DOHH2 (cell line): ENCODE results near the gene MED26.

ENCODE experiments used
- H3F3A ChIP-seq: fragments of 200-600 bp; sonication (generic), shearing (Covaris generic); 2 replicates; pipeline ENCODE4 v1.6.0; 2016; ENCODE audit warnings: antibody characterized with exemption, mild to moderate bottlenecking; ENCODE audit not compliant: control insufficient read depth, insufficient read depth
- H3K27ac ChIP-seq: fragments of 200-600 bp; sonication (generic); 2 replicates; pipeline ENCODE4 v1.5.1; 2014; ENCODE audit warnings: low read depth, mild to moderate bottlenecking, low read length, moderate library complexity
- H3K27me3 ChIP-seq: fragments of 200-600 bp; sonication (generic); 2 replicates; pipeline ENCODE4 v1.6.1; 2014; ENCODE audit warnings: mild to moderate bottlenecking, low read length, mixed read lengths; ENCODE audit not compliant: control insufficient read depth
- H3K36me3 ChIP-seq: fragments of 200-600 bp; sonication (generic); 2 replicates; pipeline ENCODE4 v1.6.1; 2014; ENCODE audit warnings: mild to moderate bottlenecking, low read length, moderate library complexity, mixed read lengths; ENCODE audit not compliant: control insufficient read depth
- H3K4me1 ChIP-seq: fragments of 200-600 bp; sonication (generic); 2 replicates; pipeline ENCODE4 v1.6.1; 2014; ENCODE audit warnings: mild to moderate bottlenecking, low read length, mixed read lengths; ENCODE audit not compliant: control insufficient read depth
- H3K4me2 ChIP-seq: fragments of 200-600 bp; sonication (generic); 2 replicates; pipeline ENCODE4 v1.6.0; 2014; ENCODE audit warnings: mild to moderate bottlenecking, low read length, moderate library complexity
- H3K4me3 ChIP-seq: fragments of 200-600 bp; sonication (generic); 2 replicates; pipeline ENCODE4 v1.5.1; 2014; ENCODE audit warnings: mild to moderate bottlenecking, low read length, mixed read lengths
- H3K79me2 ChIP-seq: fragments of 200-600 bp; sonication (generic); 2 replicates; pipeline ENCODE4 v1.6.1; 2014; ENCODE audit warnings: mild to moderate bottlenecking, low read length, mixed read lengths; ENCODE audit not compliant: control insufficient read depth
- H3K9me2 ChIP-seq: fragments of 200-600 bp; sonication (generic); replicated peaks from 2 replicates; pipeline ENCODE4 v1.6.1; 2014; ENCODE audit warnings: mild to moderate bottlenecking, low read length, mixed read lengths; ENCODE audit not compliant: control insufficient read depth
- H3K9me3 ChIP-seq: fragments of 200-600 bp; sonication (generic); 2 replicates; pipeline ENCODE4 v1.6.1; 2014; ENCODE audit warnings: antibody characterized with exemption, low read length, mixed read lengths; ENCODE audit not compliant: control insufficient read depth, insufficient read depth
- H4K20me1 ChIP-seq: fragments of 200-600 bp; sonication (generic); 2 replicates; pipeline ENCODE4 v1.6.0; 2014; ENCODE audit warnings: low read depth, mild to moderate bottlenecking, antibody characterized with exemption, low read length, moderate library complexity; ENCODE audit not compliant: control insufficient read depth, insufficient read depth
- EZH2phosphoT487 ChIP-seq: fragments of 200-600 bp; sonication (generic); IDR thresholded peaks from 2 replicates; pipeline ENCODE4 v1.6.1; 2017; ENCODE audit warnings: borderline replicate concordance, mild to moderate bottlenecking, antibody characterized with exemption, low read length, moderate library complexity, mixed read lengths
- TF ChIP-seq, protein P1 (sequence below): fragments of 200-600 bp; sonication (generic); IDR thresholded peaks from one replicate; pipeline ENCODE4 v1.5.1; 2014; ENCODE audit warnings: antibody characterized with exemption, mild to moderate bottlenecking, low read depth, low read length; ENCODE audit not compliant: poor library complexity, severe bottlenecking

Gene MED26

DNA sequence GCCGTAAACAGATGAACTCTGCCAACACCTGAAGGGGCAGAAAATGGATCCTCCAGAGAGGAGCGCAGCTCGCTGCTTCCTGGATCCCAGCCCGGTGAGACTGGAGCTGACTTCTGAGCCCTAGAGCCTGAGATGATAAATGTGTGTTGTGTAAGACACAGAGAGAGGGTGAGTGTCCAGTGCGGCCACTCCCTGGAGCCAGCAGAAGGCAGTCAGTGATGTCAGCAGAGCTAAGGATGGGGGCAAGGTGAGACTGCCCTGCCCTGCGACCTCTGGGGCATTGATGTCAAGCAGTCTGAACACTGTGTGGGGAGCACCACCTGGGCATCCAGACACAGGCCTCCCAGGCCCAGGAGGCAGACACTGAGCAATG, 46.0 kb downstream of the MED26 start:
- H3K79me2 ChIP-seq, result peaks cover 98% of the 10 kb centered on the region
- peak overlapping the region; percentile 14; the same call in 1 of the 2 replicates for H3K4me2 ChIP-seq
- H3K36me3 ChIP-seq, result peaks cover 68% of the 10 kb centered on the region
- no peaks in the 10 kb centered on the region for H3K9me2 ChIP-seq
- H3K4me3 ChIP-seq, result no peak overlapping the region
- peaks cover 24% of the 10 kb centered on the region for H3F3A ChIP-seq
- no peaks in the 10 kb centered on the region for H3K27me3 ChIP-seq
- peak overlapping the region; percentile 1; the same call in 1 of the 2 replicates for H3K27ac ChIP-seq
- H4K20me1 ChIP-seq, result peaks cover 5% of the 10 kb centered on the region; the same call in 1 of the 2 replicates
- no peaks in the 10 kb centered on the region for H3K9me3 ChIP-seq
- TF ChIP-seq, protein P1, sequence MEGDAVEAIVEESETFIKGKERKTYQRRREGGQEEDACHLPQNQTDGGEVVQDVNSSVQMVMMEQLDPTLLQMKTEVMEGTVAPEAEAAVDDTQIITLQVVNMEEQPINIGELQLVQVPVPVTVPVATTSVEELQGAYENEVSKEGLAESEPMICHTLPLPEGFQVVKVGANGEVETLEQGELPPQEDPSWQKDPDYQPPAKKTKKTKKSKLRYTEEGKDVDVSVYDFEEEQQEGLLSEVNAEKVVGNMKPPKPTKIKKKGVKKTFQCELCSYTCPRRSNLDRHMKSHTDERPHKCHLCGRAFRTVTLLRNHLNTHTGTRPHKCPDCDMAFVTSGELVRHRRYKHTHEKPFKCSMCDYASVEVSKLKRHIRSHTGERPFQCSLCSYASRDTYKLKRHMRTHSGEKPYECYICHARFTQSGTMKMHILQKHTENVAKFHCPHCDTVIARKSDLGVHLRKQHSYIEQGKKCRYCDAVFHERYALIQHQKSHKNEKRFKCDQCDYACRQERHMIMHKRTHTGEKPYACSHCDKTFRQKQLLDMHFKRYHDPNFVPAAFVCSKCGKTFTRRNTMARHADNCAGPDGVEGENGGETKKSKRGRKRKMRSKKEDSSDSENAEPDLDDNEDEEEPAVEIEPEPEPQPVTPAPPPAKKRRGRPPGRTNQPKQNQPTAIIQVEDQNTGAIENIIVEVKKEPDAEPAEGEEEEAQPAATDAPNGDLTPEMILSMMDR, result no peak
- no peak for TF ChIP-seq EZH2phosphoT487
- peaks cover 54% of the 10 kb centered on the region for H3K4me1 ChIP-seq

DNA sequence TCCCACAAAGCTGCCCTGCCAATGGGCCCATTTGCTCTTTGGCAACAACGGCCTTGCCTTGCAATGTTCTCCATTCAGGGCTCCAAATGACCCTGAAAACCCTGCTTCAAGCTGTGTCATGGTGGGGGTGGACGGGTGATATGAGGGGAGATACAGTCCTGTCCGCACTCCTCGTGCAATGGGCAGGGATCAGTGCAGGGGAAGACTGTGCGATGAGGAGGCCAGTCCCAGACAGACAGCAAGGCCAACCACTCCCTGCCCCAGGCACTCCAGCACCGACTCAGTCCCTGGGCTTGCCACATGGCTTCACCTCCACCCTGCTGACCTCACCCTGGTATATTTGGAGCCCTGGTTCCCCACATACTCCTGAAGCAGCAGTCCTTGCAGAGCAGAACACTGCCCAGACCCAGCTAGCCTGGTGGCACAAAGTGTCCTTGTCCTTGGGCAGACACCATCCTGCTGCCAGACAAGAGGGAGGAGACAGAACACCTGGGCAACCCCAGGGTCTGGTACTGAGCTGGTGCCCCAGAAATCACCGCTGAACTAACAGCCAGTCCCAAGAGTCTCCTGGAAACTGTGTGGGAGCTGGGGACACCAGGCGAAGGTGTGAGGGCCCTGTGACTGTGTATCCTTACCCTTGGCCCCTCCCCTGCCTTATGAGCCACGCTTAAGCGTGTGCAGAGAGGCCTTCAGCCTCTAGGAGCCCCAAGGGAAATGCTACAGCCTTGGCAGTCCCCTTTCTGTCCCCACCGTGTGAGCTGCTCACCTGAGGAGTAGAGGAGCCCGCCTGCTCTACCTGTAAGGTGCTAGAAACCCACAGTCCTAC, 46.6 kb downstream of the MED26 start:
- Histone ChIP-seq H3K9me3 (no peaks in the 10 kb centered on the region), H3K4me1 (peaks cover 48% of the 10 kb centered on the region), H3K9me2 (no peaks in the 10 kb centered on the region), H3K79me2 (peaks cover 98% of the 10 kb centered on the region), H3F3A (peaks cover 18% of the 10 kb centered on the region), H3K27me3 (no peaks in the 10 kb centered on the region), H4K20me1 (peaks cover 5% of the 10 kb centered on the region; the same call in 1 of the 2 replicates), H3K4me2 (peak overlapping the region; percentile 14; the same call in 1 of the 2 replicates), H3K36me3 (peaks cover 70% of the 10 kb centered on the region), H3K27ac (peak overlapping the region; percentile 1; the same call in 1 of the 2 replicates), H3K4me3 (no peak overlapping the region)
- TF ChIP-seq, protein P1, result no peak
- no peak for TF ChIP-seq EZH2phosphoT487

DNA sequence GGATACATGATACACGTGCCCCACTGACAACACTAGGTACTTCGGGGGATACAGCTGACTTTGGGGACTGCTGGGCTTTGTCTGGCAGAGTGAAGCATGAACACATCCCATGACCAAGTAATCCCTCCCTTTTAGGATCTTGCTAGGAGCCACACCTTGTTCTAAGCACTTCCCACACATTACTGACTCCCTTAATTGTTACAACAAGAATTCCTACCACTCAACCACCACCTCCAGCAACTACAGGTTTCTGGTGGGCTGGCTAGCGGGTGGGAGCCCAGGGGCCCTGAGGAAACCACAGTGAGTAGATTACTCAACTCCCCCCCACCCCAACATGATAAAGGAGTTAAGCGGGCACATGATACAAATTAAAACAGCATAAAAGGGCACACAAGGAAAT, 48.6 kb downstream of the MED26 start:
- H3K4me3 ChIP-seq, result no peak overlapping the region
- H3K79me2 ChIP-seq, result peaks cover 99% of the 10 kb centered on the region
- H3K36me3 ChIP-seq, result peaks cover 71% of the 10 kb centered on the region
- H3K27me3 ChIP-seq, result no peaks in the 10 kb centered on the region
- H3K9me3 ChIP-seq, result no peaks in the 10 kb centered on the region
- TF ChIP-seq EZH2phosphoT487, result no peak
- TF ChIP-seq, protein P1, result no peak
- H3F3A ChIP-seq, result peaks cover 2% of the 10 kb centered on the region; the same call in 1 of the 2 replicates
- peaks cover 5% of the 10 kb centered on the region; the same call in 1 of the 2 replicates for H4K20me1 ChIP-seq
- H3K9me2 ChIP-seq, result no peaks in the 10 kb centered on the region
- no peak overlapping the region for H3K4me2 ChIP-seq
- H3K4me1 ChIP-seq, result peaks cover 29% of the 10 kb centered on the region
- H3K27ac ChIP-seq, result no peak overlapping the region
